ENCODE results near the gene ST3GAL6.
A peak's percentile ranks its signal among the peaks of the same experiment; 100 is the strongest.

The ST3GAL6 gene

GRCh38 chr3:98763076-98763475 is at the start of gene ST3GAL6:
ST3GAL6 (plus strand) TSS chr3:98763340; CDS start chr3:98768441, 5,101 bp downstream.
- DNase-seq (ENCODE audit: low read depth, low spot score): no peak

GRCh38 chr3:98713984-98714383 is 49.2 kb upstream of the ST3GAL6 start:
- DNase-seq (ENCODE audit: low read depth, low spot score): no peak

- DNase-seq (ENCODE audit: low read depth, low spot score): no peak
Observed at GRCh38 chr3:98717584-98717983, 45.6 kb upstream of the ST3GAL6 start.

- no peak for DNase-seq (ENCODE audit: low read depth, low spot score)
Observed at GRCh38 chr3:98718730-98719129, 44.4 kb upstream of the ST3GAL6 start.

- no peak for DNase-seq (ENCODE audit: low read depth, low spot score)
Observed at GRCh38 chr3:98721776-98722175, 41.4 kb upstream of the ST3GAL6 start.

- DNase-seq (ENCODE audit: low read depth, low spot score): no peak
Observed at GRCh38 chr3:98722389-98722788, 40.8 kb upstream of the ST3GAL6 start.

GRCh38 chr3:98725352-98725751 is 37.8 kb upstream of the ST3GAL6 start:
- no peak for DNase-seq (ENCODE audit: low read depth, low spot score)

GRCh38 chr3:98726084-98726483 is 37.1 kb upstream of the ST3GAL6 start:
- peak; percentile 76 for DNase-seq (ENCODE audit: low read depth, low spot score)

- DNase-seq (ENCODE audit: low read depth, low spot score): no peak
Observed at GRCh38 chr3:98727638-98728037, 35.5 kb upstream of the ST3GAL6 start.

GRCh38 chr3:98728672-98729071 is 34.5 kb upstream of the ST3GAL6 start:
- DNase-seq (ENCODE audit: low read depth, low spot score): no peak

- DNase-seq (ENCODE audit: low read depth, low spot score): peak; percentile 16
Observed at GRCh38 chr3:98730338-98730737, 32.8 kb upstream of the ST3GAL6 start.

GRCh38 chr3:98730886-98731537 is 32.1 kb upstream of the ST3GAL6 start:
- DNase-seq (ENCODE audit: low read depth, low spot score): no peak

- DNase-seq (ENCODE audit: low read depth, low spot score): no peak
Observed at GRCh38 chr3:98731720-98732285, 31.3 kb upstream of the ST3GAL6 start.

- peak; percentile 76 for DNase-seq (ENCODE audit: low read depth, low spot score)
Observed at GRCh38 chr3:98732286-98733052, 30.7 kb upstream of the ST3GAL6 start.

- peak; percentile 59 for DNase-seq (ENCODE audit: low read depth, low spot score)
Observed at GRCh38 chr3:98733053-98733811, 29.9 kb upstream of the ST3GAL6 start.

GRCh38 chr3:98733812-98734281 is 29.3 kb upstream of the ST3GAL6 start:
- DNase-seq (ENCODE audit: low read depth, low spot score): peak; percentile 31

- DNase-seq (ENCODE audit: low read depth, low spot score): no peak
Observed at GRCh38 chr3:98734306-98734705, 28.8 kb upstream of the ST3GAL6 start.

GRCh38 chr3:98734735-98735134 is 28.4 kb upstream of the ST3GAL6 start:
- no peak for DNase-seq (ENCODE audit: low read depth, low spot score)

GRCh38 chr3:98735296-98735695 is 27.8 kb upstream of the ST3GAL6 start:
- DNase-seq (ENCODE audit: low read depth, low spot score): no peak

- peak; percentile 11 for DNase-seq (ENCODE audit: low read depth, low spot score)
Observed at GRCh38 chr3:98735761-98736269, 27.3 kb upstream of the ST3GAL6 start.

GRCh38 chr3:98737301-98737700 is 25.8 kb upstream of the ST3GAL6 start:
- DNase-seq (ENCODE audit: low read depth, low spot score): no peak

- no peak for DNase-seq (ENCODE audit: low read depth, low spot score)
Observed at GRCh38 chr3:98739266-98739665, 23.9 kb upstream of the ST3GAL6 start.
